Motor neuron (in vitro differentiated cells): ENCODE results near the gene PIP5KL1. TPM values are rescaled to one million over a fixed set of nuclear protein-coding genes. Genes with fewer than 3 reads are reported as not detected.

Source experiments
- ATAC-seq, 8 experiments: fragments of 200-7000 bp; cut with Tn5 transposase; replicated peaks in 6 of 8; 2 replicates each; pipeline ENCODE4 v1.8.0; 2021; ENCODE audit warnings: mild to moderate bottlenecking in 8 of 8, moderate library complexity in 8 of 8
- H3K27ac ChIP-seq, 2 donors: fragments of 250-450 bp; sonication (Bioruptor Pico); 2 replicates each; pipeline ENCODE4 v1.9.0; 2021; ENCODE audit warnings: antibody characterized with exemption in 2 of 2, mild to moderate bottlenecking in 2 of 2, moderate library complexity in 1 of 2
- H3K4me1 ChIP-seq, 2 donors: fragments of 250-450 bp; sonication (Bioruptor Pico); replicated peaks in 1 of 2; 2 replicates each; pipeline ENCODE4 v1.6.1; 2021; ENCODE audit warnings: antibody characterized with exemption in 2 of 2, mild to moderate bottlenecking in 2 of 2, moderate library complexity in 1 of 2
- H3K4me3 ChIP-seq, 5 donors: fragments of 250-450 bp; sonication (Bioruptor Pico); 2 replicates each; pipeline ENCODE4 v1.9.0; 2021; ENCODE audit warnings: antibody characterized with exemption in 5 of 5, mild to moderate bottlenecking in 5 of 5, moderate library complexity in 4 of 5
- WGBS, 10 experiments: fragments of 450-650 bp; shearing (Covaris generic); methylation state at CpG; one replicate each; pipeline ENCODE4 v1.0.0; 2022; 5-methylcytosine and 5-hydroxymethylcytosine counted together
- in situ Hi-C, 9 experiments: fragments of 400-800 bp; cut with MboI; loops; one replicate each; pipeline ENCODE4 v1.15.0; 2021; ENCODE audit warnings: low sequenced_read_pairs in 9 of 9, low pct_unique_long_range_greater_than_20kb in 2 of 9; ENCODE audit not compliant: unreplicated experiment in 9 of 9
- total RNA-seq, 8 experiments: library from RNA; unstranded; fragments of 300-600 nt; gene quantifications; 2 replicates each; pipeline versions ENCODE4 v1.2.3 to v1.2.4, GENCODE V29; 2022

PIP5KL1 gene
- total RNA-seq, 8 experiments from 2014 or later: 0.66 to 4.9 (median 3.1) TPM

DNA sequence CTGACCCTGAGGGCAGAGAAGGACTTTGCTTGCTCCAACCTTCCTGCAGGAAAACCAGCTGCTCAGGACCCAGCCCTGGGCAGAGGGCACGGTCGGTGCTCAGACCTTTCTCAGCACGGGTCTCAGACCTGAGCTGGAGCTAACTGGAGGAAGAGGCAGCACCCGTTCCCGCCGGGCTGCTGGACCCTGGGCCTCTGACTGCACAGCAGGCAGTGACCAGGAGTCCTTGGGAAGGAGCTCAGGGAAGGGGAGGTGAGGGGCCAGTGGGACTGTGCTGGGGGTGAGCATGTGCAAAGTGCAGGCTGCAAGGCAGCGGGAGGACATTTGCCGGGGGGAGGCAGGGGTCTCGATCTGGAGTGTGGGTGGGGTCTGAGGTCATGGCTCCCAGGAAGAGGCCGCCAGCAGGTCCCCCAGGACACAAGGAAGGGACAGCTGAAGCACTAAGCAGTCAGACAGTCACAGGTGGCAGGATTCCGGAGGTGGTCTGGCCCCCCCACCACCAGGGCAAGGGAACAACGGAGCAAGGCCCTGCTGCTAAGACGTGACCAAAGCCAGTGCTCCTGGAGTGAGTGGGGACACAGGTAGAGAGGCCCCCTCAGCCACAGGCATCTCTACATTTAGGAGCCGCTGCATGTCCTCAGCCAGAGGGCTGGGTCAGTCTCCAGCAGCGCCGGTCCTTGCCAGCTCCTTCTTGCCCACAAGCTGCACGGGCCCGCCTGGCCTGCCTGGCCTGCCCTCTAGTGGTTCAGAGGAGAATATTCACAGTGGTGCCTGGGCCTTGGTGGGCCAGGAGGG lies 11.8 kb upstream of the PIP5KL1 start:
- in situ Hi-C loops: loop anchor here in 1 of 9 experiments (25.0 kb wide), 1 partner anchor 95 kb away; no protein-coding TSS in a partner anchor

DNA sequence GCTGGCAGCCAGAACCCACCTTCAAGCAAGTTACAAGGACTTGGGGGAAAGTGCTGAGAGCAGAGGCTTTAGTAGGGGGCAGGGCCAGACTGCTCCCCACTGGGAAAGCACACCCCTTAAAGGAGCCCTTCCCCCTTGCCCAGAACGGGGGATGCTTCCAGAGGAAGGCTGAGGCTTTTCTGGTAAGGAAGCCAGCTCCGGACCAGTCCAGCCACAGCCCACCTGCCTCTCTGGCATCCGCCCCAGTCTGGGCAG lies 11.3 kb upstream of the PIP5KL1 start:
- in situ Hi-C loops: loop anchor here in 1 of 9 experiments (25.0 kb wide), 1 partner anchor 95 kb away; no protein-coding TSS in a partner anchor
- Histone ChIP-seq H3K4me1 (peaks cover under 1 to 12% of the 10 kb centered on the region in 2 donors), H3K4me3 (no peak overlapping the region), H3K27ac (no peak overlapping the region)
- WGBS, 10 experiments: 40 to 80% methylated on average over 1 of the region's 3 CpGs; no CpG with 5 or more reads in 8 of the 10 experiments
- ATAC-seq: no peak

More for the DNA sequence above, 11.8 kb upstream of the PIP5KL1 start:
- H3K4me1 ChIP-seq: peaks cover 0 to 12% of the 10 kb centered on the region in 2 donors
- H3K27ac ChIP-seq: no peak overlapping the region
- WGBS, 10 experiments: 60% methylated on average over 1 of the region's 18 CpGs; no CpG with 5 or more reads in 9 of the 10 experiments
- ATAC-seq: peak; percentile 11 to 73 (median 56)
- H3K4me3 ChIP-seq: no peak overlapping the region

GRCh38 chr9:127941062-127941960 lies 10.7 kb upstream of the PIP5KL1 start:
- H3K27ac ChIP-seq: no peak overlapping the region
- H3K4me1 ChIP-seq: peaks cover 7 to 18% of the 10 kb centered on the region in 2 donors
- in situ Hi-C loops: loop anchor here in 1 of 9 experiments (25.0 kb wide), 1 partner anchor 96 kb away; no protein-coding TSS in a partner anchor
- H3K4me3 ChIP-seq: no peak overlapping the region
- ATAC-seq: no peak
- WGBS, 10 experiments: 40 to 100% (median 90%) methylated on average over 1 to 10 of the region's 18 CpGs; no CpG with 5 or more reads in 1 of the 10 experiments

DNA sequence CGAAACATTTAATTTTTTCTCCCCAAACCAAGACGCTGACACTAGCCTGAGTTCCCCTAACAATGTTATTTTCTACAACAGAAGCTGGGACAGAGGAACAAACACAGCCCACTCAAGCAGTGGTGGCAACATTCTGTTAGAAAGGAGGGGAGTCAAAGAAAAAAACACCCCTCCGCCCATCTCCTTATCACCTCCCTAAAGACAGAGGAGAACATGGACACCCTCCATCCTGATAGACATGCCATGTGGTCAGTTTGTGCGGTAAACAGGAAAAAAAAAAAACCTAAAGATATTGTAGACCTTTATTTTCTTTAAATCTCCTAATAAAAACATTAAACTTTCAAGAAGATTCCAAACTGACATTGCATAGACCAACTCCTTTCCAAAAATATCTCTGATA lies 10.0 kb upstream of the PIP5KL1 start:
- no peak for ATAC-seq
- 67 to 100% (median 98%) methylated on average over 1 to 4 of the region's 4 CpGs for WGBS, 10 experiments
- in situ Hi-C loops: loop anchor here in 1 of 9 experiments (25.0 kb wide), 1 partner anchor 97 kb away; no protein-coding TSS in a partner anchor
- Histone ChIP-seq H3K4me3 (no peak overlapping the region), H3K27ac (no peak overlapping the region), H3K4me1 (peaks cover 9 to 21% of the 10 kb centered on the region in 2 donors)

DNA sequence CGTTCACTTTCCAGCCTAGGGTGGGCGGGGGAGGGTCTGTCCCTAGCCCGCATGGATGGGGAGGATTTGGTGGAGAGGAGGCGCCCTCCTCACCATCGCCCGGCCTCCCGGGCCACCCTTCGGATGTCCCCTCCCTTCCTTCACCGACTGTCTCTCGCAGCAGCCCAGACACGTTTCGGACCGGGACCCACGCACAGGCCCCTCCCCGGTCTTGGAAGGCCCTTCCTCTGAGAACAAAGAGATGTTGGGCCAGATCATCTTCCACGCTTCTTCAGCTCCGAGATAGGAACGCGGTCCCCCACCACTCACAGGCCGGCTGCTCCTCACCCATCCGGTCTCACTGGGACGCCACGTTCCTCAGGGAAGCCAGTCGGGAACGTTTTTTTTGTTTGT lies 7.7 kb upstream of the PIP5KL1 start:
- 10 to 84% (median 66%) methylated on average over 2 to 9 of the region's 25 CpGs; no CpG with 5 or more reads in 6 of the 10 experiments for WGBS, 10 experiments
- in situ Hi-C loops: loop anchor here in 2 of 9 experiments (10.0 to 25.0 kb wide), 2 partner anchors 97 to 99 kb away; no protein-coding TSS in a partner anchor
- Histone ChIP-seq H3K4me1 (peaks cover 9 to 18% of the 10 kb centered on the region in 2 donors), H3K27ac (no peak overlapping the region), H3K4me3 (no peak overlapping the region)
- ATAC-seq: peak in 4 of 8 experiments; percentile 0 to 3 (median 2)

GRCh38 chr9:127937388-127938297 lies 7.1 kb upstream of the PIP5KL1 start, which contains the start of gene DPM2:
DPM2 (minus strand) TSS chr9:127937854; CDS start chr9:127937820, 34 bp downstream.
- Histone ChIP-seq H3K4me1 (peaks cover 9 to 18% of the 10 kb centered on the region in 2 donors), H3K27ac (peak within 1 kb of the TSS in 1 of 2 donors; percentile 20), H3K4me3 (peak within 1 kb of the TSS; percentile 57 to 94 (median 80))
- ATAC-seq: peak; percentile 87 to 98 (median 92)
- WGBS, 10 experiments: 0 to 10% (median 0%) methylated on average over 2 to 28 of the region's 60 CpGs; no CpG with 5 or more reads in 5 of the 10 experiments
- in situ Hi-C loops: loop anchor here in 2 of 9 experiments (10.0 to 25.0 kb wide), 2 partner anchors 97 to 100 kb away; no protein-coding TSS in a partner anchor

GRCh38 chr9:127937056-127937387 lies 6.4 kb upstream of the PIP5KL1 start:
- in situ Hi-C loops: loop anchor here in 2 of 9 experiments (10.0 to 25.0 kb wide), 2 partner anchors 98 to 100 kb away; no protein-coding TSS in a partner anchor

GRCh38 chr9:127936347-127936852 lies 5.8 kb upstream of the PIP5KL1 start:
- peak overlapping the region in 4 of 5 donors; percentile 57 to 94 (median 80) for H3K4me3 ChIP-seq
- in situ Hi-C loops: loop anchor here in 2 of 9 experiments (10.0 to 25.0 kb wide), 2 partner anchors 98 to 101 kb away; no protein-coding TSS in a partner anchor

More at GRCh38 chr9:127937056-127937387, 6.4 kb upstream of the PIP5KL1 start:
- no peak for ATAC-seq
- 0 to 21% (median 2%) methylated on average over 1 to 4 of the region's 7 CpGs; no CpG with 5 or more reads in 4 of the 10 experiments for WGBS, 10 experiments
- Histone ChIP-seq H3K4me1 (peaks cover 9 to 12% of the 10 kb centered on the region in 2 donors), H3K27ac (no peak overlapping the region), H3K4me3 (peak overlapping the region; percentile 57 to 94 (median 80))

DNA sequence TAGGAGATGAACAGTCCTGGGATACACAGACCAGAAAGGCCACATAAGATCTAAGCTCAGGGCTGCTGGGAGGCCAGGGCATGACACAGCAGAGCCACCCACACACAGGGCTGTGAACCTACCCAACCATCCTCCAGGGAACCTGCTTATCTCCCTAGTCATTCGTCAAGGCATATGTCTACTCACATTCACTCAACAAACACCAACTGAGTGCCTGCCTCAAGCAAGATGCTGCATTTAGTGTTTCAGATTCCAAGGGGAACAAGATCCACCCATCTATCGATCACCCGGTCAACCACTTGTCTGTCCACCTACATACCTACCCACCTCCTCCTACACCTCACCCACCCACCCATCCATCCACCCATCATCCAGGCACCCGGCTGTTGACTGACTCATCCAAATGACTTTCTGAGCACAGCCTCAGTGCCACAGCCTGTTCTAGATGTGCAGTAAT lies 5.2 kb upstream of the PIP5KL1 start:
- in situ Hi-C loops: loop anchor here in 2 of 9 experiments (10.0 to 25.0 kb wide), 2 partner anchors 99 to 102 kb away; no protein-coding TSS in a partner anchor
- ATAC-seq: no peak
- Histone ChIP-seq H3K4me3 (no peak overlapping the region), H3K27ac (no peak overlapping the region), H3K4me1 (peaks cover 20% of the 10 kb centered on the region in 2 donors)
- WGBS, 10 experiments: 29 to 100% (median 87%) methylated on average over 1 to 3 of the region's 4 CpGs; no CpG with 5 or more reads in 7 of the 10 experiments

More at GRCh38 chr9:127936347-127936852, 5.8 kb upstream of the PIP5KL1 start:
- ATAC-seq: no peak
- no peak overlapping the region for H3K27ac ChIP-seq
- H3K4me1 ChIP-seq: peaks cover 15 to 17% of the 10 kb centered on the region in 2 donors
- 60 to 100% (median 81%) methylated on average over 2 to 8 of the region's 14 CpGs; no CpG with 5 or more reads in 3 of the 10 experiments for WGBS, 10 experiments

GRCh38 chr9:127934986-127935385 lies 4.4 kb upstream of the PIP5KL1 start:
- 20 to 88% (median 86%) methylated on average over 1 to 7 of the region's 11 CpGs; no CpG with 5 or more reads in 7 of the 10 experiments for WGBS, 10 experiments
- in situ Hi-C loops: loop anchor here in 2 of 9 experiments (10.0 to 25.0 kb wide), 2 partner anchors 100 to 102 kb away; no protein-coding TSS in a partner anchor
- H3K4me1 ChIP-seq: peaks cover 22% of the 10 kb centered on the region in 2 donors
- H3K27ac ChIP-seq: no peak overlapping the region
- no peak overlapping the region for H3K4me3 ChIP-seq
- no peak for ATAC-seq

DNA sequence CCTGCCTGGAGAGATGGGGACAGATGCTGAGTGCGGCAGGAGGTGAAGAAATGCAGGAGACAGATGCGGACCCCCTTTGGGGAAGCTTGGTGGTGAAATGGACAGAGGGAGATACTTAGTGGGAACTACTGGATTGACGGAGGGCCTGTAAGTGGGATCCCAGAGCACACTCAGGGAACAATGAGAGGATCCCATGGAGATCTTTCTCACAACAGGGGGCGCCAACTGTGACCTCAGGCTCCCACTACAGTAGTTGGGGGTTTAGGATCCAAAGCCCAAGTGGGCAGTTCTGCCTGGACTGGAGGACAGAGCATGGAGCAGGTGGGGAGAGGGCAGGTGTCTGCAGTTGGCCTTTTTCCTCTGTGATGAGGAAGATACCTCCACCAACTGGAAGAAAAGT lies 3.7 kb upstream of the PIP5KL1 start:
- Histone ChIP-seq H3K4me3 (no peak overlapping the region), H3K27ac (no peak overlapping the region), H3K4me1 (peaks cover 23 to 27% of the 10 kb centered on the region in 2 donors)
- in situ Hi-C loops: loop anchor here in 2 of 9 experiments (10.0 to 25.0 kb wide), 2 partner anchors 101 to 103 kb away; no protein-coding TSS in a partner anchor
- WGBS, 10 experiments: 40 to 100% (median 85%) methylated on average over 1 to 4 of the region's 4 CpGs; no CpG with 5 or more reads in 2 of the 10 experiments
- ATAC-seq: no peak
